Colonic mucosa (tissue), 4 donors: ENCODE measurements around the gene YWHAQ. TPM values are rescaled to one million over a fixed set of nuclear protein-coding genes. Genes with fewer than 3 reads are reported as not detected.
"Not testable (repeated sequence)": the region's sequence is repeated elsewhere in the genome, so short reads cannot be mapped to it uniquely, and the experiment has no call there.

ENCODE experiments used
- DNase-seq: peaks from one replicate; pipeline ENCODE4 v3.0.0-alpha.2; 2020
- H3K27ac ChIP-seq: fragments of 200-600 bp; one replicate; pipeline ENCODE4 v1.8.0; 2021
- H3K27me3 ChIP-seq: fragments of 200-600 bp; one replicate; pipeline ENCODE4 v1.8.0; 2021
- H3K36me3 ChIP-seq: fragments of 200-600 bp; one replicate; pipeline ENCODE4 v1.8.0; 2021
- H3K4me1 ChIP-seq: fragments of 200-600 bp; one replicate; pipeline ENCODE4 v1.8.0; 2021; ENCODE audit warnings: mild to moderate bottlenecking
- H3K4me3 ChIP-seq: fragments of 200-600 bp; one replicate; pipeline ENCODE4 v1.8.0; 2021
- H3K9ac ChIP-seq, 2 donors: one replicate each; pipeline ENCODE4 v1.7.0; 2013; ENCODE audit warnings: control low read depth in 2 of 2, low read depth in 2 of 2, low read length in 2 of 2
- H3K9me3 ChIP-seq: fragments of 200-600 bp; one replicate; pipeline ENCODE4 v1.8.0; 2021
- intact Hi-C: fragments of 100-400 bp; cut with DNase I; formaldehyde crosslinking; loops from one replicate; pipeline ENCODE4 v1.14.1; 2022
- total RNA-seq, 2 donors: library from RNA; stranded (reverse); fragmentation: NEBNext Ultra II Directional in 1 of 2; extraction: Animal tissue kit (Norgen Biotek cat#: 25700) in 1 of 2; gene quantifications; one replicate each; pipeline ENCODE4 v1.2.1, GENCODE V29; 2021
- TF ChIP-seq, protein P1 (sequence below): fragments of 200-600 bp; IDR thresholded peaks from one replicate; pipeline ENCODE4 v1.8.0; 2022; ENCODE audit warnings: antibody characterized with exemption, mild to moderate bottlenecking
- donor health status: healthy.
- donor health status: DM: no; HTN: no; CAD: no.
- donor health status: DM: no; HTN: no; CAD: no.

The YWHAQ gene
- total RNA-seq, 2 donors from 2014 or later: 246 to 299 TPM

DNA sequence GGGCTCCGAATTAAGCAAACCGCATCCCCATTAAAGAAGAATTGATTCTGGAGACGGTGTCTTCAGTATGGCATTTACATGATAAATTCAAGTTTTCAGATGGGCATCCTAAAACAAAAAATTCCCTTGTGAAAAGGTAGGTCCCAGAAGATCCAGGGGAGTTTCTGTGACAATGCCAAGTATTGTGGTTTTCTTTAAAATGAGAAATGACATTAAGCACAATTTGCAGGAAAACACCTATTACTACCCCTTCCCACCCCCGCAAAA, 689 bp upstream of the YWHAQ start:
- no peak for DNase-seq
- Histone ChIP-seq H3K27me3 (no peaks in the 10 kb centered on the region), H3K27ac (peak overlapping the region; percentile 79), H3K9me3 (no peaks in the 10 kb centered on the region), H3K4me1 (peaks cover 5% of the 10 kb centered on the region), H3K9ac (peak overlapping the region in 1 of 2 donors; percentile 58), H3K4me3 (peak overlapping the region; percentile 81), H3K36me3 (no peaks in the 10 kb centered on the region)
- TF ChIP-seq, protein P1, sequence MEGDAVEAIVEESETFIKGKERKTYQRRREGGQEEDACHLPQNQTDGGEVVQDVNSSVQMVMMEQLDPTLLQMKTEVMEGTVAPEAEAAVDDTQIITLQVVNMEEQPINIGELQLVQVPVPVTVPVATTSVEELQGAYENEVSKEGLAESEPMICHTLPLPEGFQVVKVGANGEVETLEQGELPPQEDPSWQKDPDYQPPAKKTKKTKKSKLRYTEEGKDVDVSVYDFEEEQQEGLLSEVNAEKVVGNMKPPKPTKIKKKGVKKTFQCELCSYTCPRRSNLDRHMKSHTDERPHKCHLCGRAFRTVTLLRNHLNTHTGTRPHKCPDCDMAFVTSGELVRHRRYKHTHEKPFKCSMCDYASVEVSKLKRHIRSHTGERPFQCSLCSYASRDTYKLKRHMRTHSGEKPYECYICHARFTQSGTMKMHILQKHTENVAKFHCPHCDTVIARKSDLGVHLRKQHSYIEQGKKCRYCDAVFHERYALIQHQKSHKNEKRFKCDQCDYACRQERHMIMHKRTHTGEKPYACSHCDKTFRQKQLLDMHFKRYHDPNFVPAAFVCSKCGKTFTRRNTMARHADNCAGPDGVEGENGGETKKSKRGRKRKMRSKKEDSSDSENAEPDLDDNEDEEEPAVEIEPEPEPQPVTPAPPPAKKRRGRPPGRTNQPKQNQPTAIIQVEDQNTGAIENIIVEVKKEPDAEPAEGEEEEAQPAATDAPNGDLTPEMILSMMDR: no peak
- intact Hi-C loops: no loop called here

DNA sequence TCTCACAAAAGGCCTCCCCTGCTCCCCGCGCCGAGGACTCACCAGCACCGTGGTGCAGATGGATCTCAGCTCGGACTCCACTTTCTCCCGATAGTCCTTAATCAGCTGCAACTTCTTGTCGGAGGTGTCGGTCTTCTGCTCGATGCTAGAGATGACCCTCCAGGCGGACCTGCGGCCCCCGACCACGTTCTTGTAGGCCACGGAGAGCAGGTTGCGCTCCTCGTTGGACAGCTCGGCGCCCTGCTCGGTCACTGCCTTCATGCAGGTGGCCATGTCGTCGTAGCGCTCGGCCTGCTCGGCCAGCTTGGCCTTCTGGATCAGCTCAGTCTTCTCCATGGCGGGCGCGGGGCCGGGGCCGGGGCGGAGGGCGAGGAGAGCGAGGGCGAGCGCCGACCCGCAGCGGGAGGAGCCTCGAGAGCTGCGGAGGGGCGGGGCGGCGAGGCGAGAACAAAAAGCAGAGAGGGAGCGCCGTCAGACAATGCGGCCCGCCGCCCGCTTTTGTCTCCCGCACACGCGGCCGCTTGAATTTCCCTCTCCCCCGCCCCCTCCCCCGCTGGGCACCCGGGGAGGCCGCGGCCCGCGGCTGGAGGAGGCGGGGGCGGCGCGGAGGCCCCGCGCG, 571 bp downstream of the YWHAQ start:
- peaks cover 5% of the 10 kb centered on the region for H3K4me1 ChIP-seq
- H3K9ac ChIP-seq: peak overlapping the region; percentile 94 to 97
- H3K27me3 ChIP-seq: no peaks in the 10 kb centered on the region
- DNase-seq: peak; percentile 78
- H3K36me3 ChIP-seq: no peaks in the 10 kb centered on the region
- H3K27ac ChIP-seq: peak overlapping the region; percentile 79
- H3K9me3 ChIP-seq: no peaks in the 10 kb centered on the region
- TF ChIP-seq, protein P1: no peak
- H3K4me3 ChIP-seq: peak overlapping the region; percentile 81
- intact Hi-C loops: no loop called here

DNA sequence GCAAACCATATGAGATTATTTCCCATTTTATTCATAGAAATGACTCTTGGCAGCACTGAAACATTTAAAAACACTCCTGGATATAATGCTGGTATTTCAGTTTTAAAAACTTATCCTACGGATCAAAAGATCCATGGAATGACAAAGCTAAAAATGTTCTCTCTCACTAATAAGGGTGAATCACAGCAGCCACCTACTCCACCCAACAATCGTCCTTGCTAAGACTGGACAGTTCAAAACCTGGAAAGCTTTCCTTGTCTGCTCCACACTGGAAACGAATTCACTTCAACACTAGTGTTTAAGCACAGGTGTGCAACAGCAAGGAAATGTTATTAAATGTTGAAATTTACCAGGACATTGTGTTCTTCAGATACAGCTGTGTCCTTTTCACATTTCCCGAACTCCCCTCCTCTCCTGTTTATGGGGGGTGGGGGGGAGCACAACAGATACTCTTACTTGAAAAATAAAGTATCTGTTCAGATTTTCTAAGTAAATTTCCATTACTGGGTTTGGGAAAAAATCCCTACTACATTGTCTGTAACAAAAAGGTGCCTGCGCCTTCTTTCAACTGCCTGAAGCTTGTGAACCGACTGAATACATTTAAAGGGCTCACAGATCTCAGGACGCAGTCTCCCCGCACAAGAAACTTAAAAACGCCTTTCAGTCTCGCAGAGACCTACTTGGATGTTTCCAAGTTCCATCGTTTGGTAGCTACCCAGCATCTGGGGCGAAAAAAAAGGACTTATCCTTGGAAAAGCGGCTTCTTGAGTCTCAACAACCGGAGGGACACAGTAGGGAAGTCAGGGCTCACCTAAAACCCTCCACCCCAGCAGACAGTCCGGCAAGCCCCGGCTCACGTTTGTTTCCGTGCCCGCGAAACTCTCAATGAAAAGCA, 1.3 kb downstream of the YWHAQ start:
- peak overlapping the region; percentile 94 to 97 for H3K9ac ChIP-seq
- no peaks in the 10 kb centered on the region for H3K36me3 ChIP-seq
- no peaks in the 10 kb centered on the region for H3K27me3 ChIP-seq
- H3K27ac ChIP-seq: peak overlapping the region; percentile 79
- intact Hi-C loops: no loop called here
- TF ChIP-seq, protein P1: no peak
- H3K9me3 ChIP-seq: no peaks in the 10 kb centered on the region
- DNase-seq: no peak
- peaks cover 5% of the 10 kb centered on the region for H3K4me1 ChIP-seq
- H3K4me3 ChIP-seq: peak overlapping the region; percentile 81

DNA sequence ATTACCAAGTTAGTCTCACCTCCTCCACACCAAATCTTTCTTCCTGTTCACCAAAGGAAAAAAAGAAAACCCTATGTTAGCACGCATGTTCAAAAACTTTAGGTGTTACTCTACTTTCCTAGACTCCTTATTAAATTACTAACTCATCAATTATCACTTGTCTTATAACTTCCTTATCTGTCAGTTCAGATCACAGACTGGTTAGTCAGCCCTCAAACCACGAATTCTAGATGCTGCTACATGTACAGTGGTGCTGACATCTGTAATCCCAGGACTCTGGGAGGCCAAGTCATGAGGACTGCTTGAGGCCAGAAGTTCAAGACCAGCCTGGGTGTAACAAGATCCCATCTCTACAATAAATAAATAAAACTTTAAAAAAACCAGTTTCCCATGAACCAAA, 3.5 kb downstream of the YWHAQ start:
- TF ChIP-seq, protein P1: no peak
- Histone ChIP-seq H3K4me1 (peaks cover 5% of the 10 kb centered on the region), H3K27ac (no peak overlapping the region), H3K4me3 (no peak overlapping the region), H3K9me3 (no peaks in the 10 kb centered on the region), H3K36me3 (no peaks in the 10 kb centered on the region), H3K9ac (no peak overlapping the region), H3K27me3 (no peaks in the 10 kb centered on the region)
- DNase-seq: no peak
- intact Hi-C loops: no loop called here

DNA sequence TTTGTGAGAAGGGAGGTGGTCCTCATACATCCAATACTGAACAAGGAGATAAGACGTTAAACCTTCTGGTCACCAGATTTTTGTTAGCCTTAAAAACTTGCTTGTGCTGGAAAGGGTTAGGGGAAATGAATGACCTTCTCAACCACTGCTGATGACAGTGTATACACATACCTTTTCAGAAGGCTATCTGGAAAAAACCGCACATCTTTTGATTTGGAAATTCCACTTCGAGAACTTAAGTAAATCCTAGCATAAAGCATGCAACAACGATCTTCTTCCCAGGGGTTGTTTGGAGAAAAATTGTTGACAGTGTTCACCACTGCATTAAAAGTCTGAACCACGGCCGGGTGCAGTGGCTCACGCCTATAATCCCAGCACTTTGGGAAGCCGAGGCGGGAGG, 7.6 kb downstream of the YWHAQ start:
- no peaks in the 10 kb centered on the region for H3K4me1 ChIP-seq
- H3K9ac ChIP-seq: no peak overlapping the region
- no peak overlapping the region for H3K27ac ChIP-seq
- H3K36me3 ChIP-seq: no peaks in the 10 kb centered on the region
- H3K9me3 ChIP-seq: no peaks in the 10 kb centered on the region
- no peaks in the 10 kb centered on the region for H3K27me3 ChIP-seq
- H3K4me3 ChIP-seq: no peak overlapping the region
- intact Hi-C loops: no loop called here
- no peak for DNase-seq
- TF ChIP-seq, protein P1: no peak

DNA sequence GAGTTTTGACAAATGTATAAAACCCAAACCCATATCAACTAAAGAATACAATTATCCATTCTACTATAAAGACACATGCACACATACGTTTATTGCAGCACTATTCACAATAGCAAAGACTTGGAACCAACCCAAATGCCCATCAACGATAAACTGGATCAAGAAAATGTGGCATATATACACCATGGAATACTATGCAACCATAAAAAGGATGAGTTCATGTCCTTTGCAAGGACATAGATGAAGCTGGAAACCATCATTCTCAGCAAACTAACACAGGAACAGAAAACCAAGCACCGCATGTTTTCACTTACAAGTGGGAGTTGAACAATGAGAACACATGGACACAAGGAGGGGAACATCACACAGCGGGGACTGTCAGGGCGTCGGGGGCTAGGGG, 9.1 kb downstream of the YWHAQ start:
- H3K4me3 ChIP-seq, intact Hi-C loops, DNase-seq, H3K4me1 ChIP-seq, H3K27ac ChIP-seq, H3K36me3 ChIP-seq, H3K9ac ChIP-seq, H3K9me3 ChIP-seq, H3K27me3 ChIP-seq: not testable (repeated sequence)
